HEK293 (cell line): ENCODE results near the gene TXNDC9.
"Not testable (repeated sequence)": the region's sequence is repeated elsewhere in the genome, so short reads cannot be mapped to it uniquely, and the experiment has no call there.

ENCODE experiments used
- CTCF ChIA-PET: fragments of 350-600 bp; formaldehyde crosslinking; extraction: SDS; loops from one replicate; lab custom pipeline; 2021; ENCODE audit warnings: antibody characterized with exemption; lab: Yijun Ruan, JAX
- POLR2A ChIA-PET: fragments of 300-600 bp; formaldehyde crosslinking; extraction: SDS; loops from one replicate; lab custom pipeline; 2020; ENCODE audit warnings: antibody characterized with exemption, inconsistent platforms; lab: Yijun Ruan, JAX
- H3K27ac ChIP-seq: fragments of 200-500 bp; sonication (Bioruptor generic); 2 replicates; pipeline ENCODE4 v1.5.1; 2014; ENCODE audit warnings: low read depth, low read length, control low read depth, inconsistent platforms; ENCODE audit errors: extremely low read depth
- H3K36me3 ChIP-seq, 2 experiments: fragments of 200-500 bp in 1 of 2; sonication (Bioruptor generic) in 1 of 2; 1 replicate in 1 of 2; 2 replicates in 1 of 2; pipeline ENCODE4 v1.5.1; 2014 to 2017; ENCODE audit warnings: inconsistent platforms in 2 of 2, low read length in 2 of 2; ENCODE audit not compliant: control insufficient read depth in 2 of 2, insufficient read depth in 1 of 2
- H3K4me1 ChIP-seq: fragments of 200-500 bp; sonication (Bioruptor generic); 2 replicates; pipeline ENCODE4 v1.5.1; 2014; ENCODE audit warnings: mild to moderate bottlenecking, low read length, inconsistent platforms; ENCODE audit not compliant: control insufficient read depth, insufficient read depth
- H3K4me3 ChIP-seq: 2 replicates; pipeline ENCODE4 v1.5.1; 2011; ENCODE audit warnings: low read depth, mild to moderate bottlenecking, control low read depth, low read length, moderate library complexity
- H3K9me3 ChIP-seq: fragments of 200-500 bp; sonication (Bioruptor generic); 2 replicates; pipeline ENCODE4 v1.5.1; 2014; ENCODE audit warnings: low read depth, low read length, inconsistent platforms; ENCODE audit not compliant: control insufficient read depth, insufficient read depth
- OVOL3 ChIP-seq: fragments of 450-650 bp; formaldehyde crosslinking; IDR thresholded peaks from 2 replicates; pipeline ENCODE4 v1.5.1; 2016; ENCODE audit warnings: missing biosample characterization, missing genetic modification characterization
- SCRT1 ChIP-seq: fragments of 450-650 bp; formaldehyde crosslinking; IDR thresholded peaks from 2 replicates; pipeline ENCODE4 v1.5.1; 2016; ENCODE audit warnings: missing biosample characterization, missing genetic modification characterization, borderline replicate concordance
- TRIM28 ChIP-seq: IDR thresholded peaks from 2 replicates; pipeline ENCODE4 v1.6.1; 2011; ENCODE audit warnings: low read length, control low read depth, borderline replicate concordance
- ZBTB10 ChIP-seq: fragments of 450-650 bp; formaldehyde crosslinking; IDR thresholded peaks from 2 replicates; pipeline ENCODE4 v1.5.1; 2016; ENCODE audit warnings: missing biosample characterization, missing genetic modification characterization
- ZBTB11 ChIP-seq: fragments of 450-650 bp; formaldehyde crosslinking; conservative IDR thresholded peaks from 2 replicates; pipeline ENCODE4 v1.5.1; 2016; ENCODE audit warnings: low read depth, missing biosample characterization, missing genetic modification characterization
- ZBTB17 ChIP-seq: fragments of 450-650 bp; formaldehyde crosslinking; IDR thresholded peaks from 2 replicates; pipeline ENCODE4 v1.5.1; 2016; ENCODE audit warnings: missing biosample characterization, missing genetic modification characterization
- ZNF140 ChIP-seq: fragments of 450-650 bp; formaldehyde crosslinking; IDR thresholded peaks from 2 replicates; pipeline ENCODE4 v1.5.1; 2016; ENCODE audit warnings: missing biosample characterization, missing genetic modification characterization
- ZNF239 ChIP-seq: fragments of 450-650 bp; formaldehyde crosslinking; IDR thresholded peaks from 2 replicates; pipeline ENCODE4 v1.5.1; 2016; ENCODE audit warnings: missing biosample characterization, missing genetic modification characterization
- ZNF266 ChIP-seq: fragments of 450-650 bp; formaldehyde crosslinking; IDR thresholded peaks from 2 replicates; pipeline ENCODE4 v1.5.1; 2016; ENCODE audit warnings: missing biosample characterization, missing genetic modification characterization, low read depth
- ZNF324 ChIP-seq: fragments of 450-650 bp; formaldehyde crosslinking; IDR thresholded peaks from 2 replicates; pipeline ENCODE4 v1.5.1; 2016; ENCODE audit warnings: missing biosample characterization, missing genetic modification characterization
- ZNF514 ChIP-seq: fragments of 450-650 bp; formaldehyde crosslinking; IDR thresholded peaks from 2 replicates; pipeline ENCODE4 v1.5.1; 2016; ENCODE audit warnings: missing biosample characterization, missing genetic modification characterization
- ZNF747 ChIP-seq: fragments of 450-650 bp; formaldehyde crosslinking; IDR thresholded peaks from 2 replicates; pipeline ENCODE4 v1.5.1; 2016; ENCODE audit warnings: missing biosample characterization, missing genetic modification characterization
- ZSCAN23 ChIP-seq: fragments of 450-650 bp; formaldehyde crosslinking; IDR thresholded peaks from 2 replicates; pipeline ENCODE4 v1.5.1; 2016; ENCODE audit warnings: missing biosample characterization, missing genetic modification characterization
- TF ChIP-seq, protein P1 (sequence below): fragments of 450-650 bp; formaldehyde crosslinking; IDR thresholded peaks from 2 replicates; pipeline ENCODE4 v1.5.1; 2016; ENCODE audit warnings: missing biosample characterization, missing genetic modification characterization

The TXNDC9 gene

GRCh38 chr2:99374747-99375146 is 38.6 kb upstream of the TXNDC9 start:
- H3K9me3 ChIP-seq, result no peaks in the 10 kb centered on the region
- no peak for TF ChIP-seq SCRT1 (tag by site-specific recombination)
- TF ChIP-seq ZNF140, result no peak
- TF ChIP-seq ZBTB10, result no peak
- TF ChIP-seq ZNF239 (tag by site-specific recombination), result no peak
- TF ChIP-seq TRIM28, result no peak
- TF ChIP-seq ZNF266, result no peak
- TF ChIP-seq ZNF514 (tag by site-specific recombination), result no peak
- TF ChIP-seq, protein P1, sequence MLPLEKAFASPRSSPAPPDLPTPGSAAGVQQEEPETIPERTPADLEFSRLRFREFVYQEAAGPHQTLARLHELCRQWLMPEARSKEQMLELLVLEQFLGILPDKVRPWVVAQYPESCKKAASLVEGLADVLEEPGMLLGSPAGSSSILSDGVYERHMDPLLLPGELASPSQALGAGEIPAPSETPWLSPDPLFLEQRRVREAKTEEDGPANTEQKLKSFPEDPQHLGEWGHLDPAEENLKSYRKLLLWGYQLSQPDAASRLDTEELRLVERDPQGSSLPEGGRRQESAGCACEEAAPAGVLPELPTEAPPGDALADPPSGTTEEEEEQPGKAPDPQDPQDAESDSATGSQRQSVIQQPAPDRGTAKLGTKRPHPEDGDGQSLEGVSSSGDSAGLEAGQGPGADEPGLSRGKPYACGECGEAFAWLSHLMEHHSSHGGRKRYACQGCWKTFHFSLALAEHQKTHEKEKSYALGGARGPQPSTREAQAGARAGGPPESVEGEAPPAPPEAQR (tag by site-specific recombination), result no peak
- H3K4me1 ChIP-seq, result no peaks in the 10 kb centered on the region
- H3K27ac ChIP-seq, result no peak overlapping the region
- H3K4me3 ChIP-seq, result no peak overlapping the region
- peaks cover 70 to 83% of the 10 kb centered on the region in 2 experiments for H3K36me3 ChIP-seq
- CTCF ChIA-PET, result no interaction called here
- POLR2A ChIA-PET, result interaction anchor here (0.8 kb wide), 1 partner anchor 38 kb away, joined by 3 read pairs; the partner anchor contains the start of genes EIF5B and TXNDC9

DNA sequence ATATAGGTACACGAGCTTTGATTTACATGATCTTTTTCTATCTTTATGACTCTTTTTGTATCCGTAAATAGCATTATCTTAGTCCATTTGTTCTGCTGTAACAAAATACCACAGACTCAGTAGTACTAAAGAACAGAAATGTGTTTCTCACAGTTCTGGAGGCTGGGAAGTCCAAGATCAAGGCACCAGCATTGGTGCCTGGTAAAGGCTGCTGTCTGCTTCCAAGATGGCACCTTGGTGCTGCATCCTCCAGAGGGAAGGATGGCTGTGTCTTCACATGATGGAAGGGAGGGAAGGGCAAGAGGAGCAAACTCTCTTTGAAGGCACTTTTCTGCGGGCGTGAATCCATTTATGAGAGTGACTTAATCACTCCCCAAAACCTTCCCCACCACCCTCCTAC is 37.0 kb upstream of the TXNDC9 start:
- POLR2A ChIA-PET, result no interaction called here
- H3K4me3 ChIP-seq, result no peak overlapping the region
- TF ChIP-seq ZBTB11 (tag by site-specific recombination) (no peak), ZSCAN23 (no peak), ZNF324 (tag by site-specific recombination) (no peak), ZNF747 (tag by site-specific recombination) (no peak), OVOL3 (tag by site-specific recombination) (no peak), ZBTB17 (tag by site-specific recombination) (no peak)
- H3K27ac ChIP-seq, result no peak overlapping the region
- H3K36me3 ChIP-seq, result peaks cover 68 to 84% of the 10 kb centered on the region in 2 experiments
- no peaks in the 10 kb centered on the region for H3K9me3 ChIP-seq
- no peaks in the 10 kb centered on the region for H3K4me1 ChIP-seq
- CTCF ChIA-PET, result interaction anchor here (0.6 kb wide), 1 partner anchor 147 kb away, joined by 3 read pairs; no protein-coding TSS in a partner anchor

- CTCF ChIA-PET, H3K9me3 ChIP-seq, H3K4me3 ChIP-seq, H3K4me1 ChIP-seq, POLR2A ChIA-PET, H3K27ac ChIP-seq: not testable (repeated sequence)
- peaks cover 76 to 90% of the 10 kb centered on the region in 2 experiments for H3K36me3 ChIP-seq
Measured at GRCh38 chr2:99368854-99369253, 32.7 kb upstream of the TXNDC9 start.
